Vagina (tissue), 2 donors: Measurements from ENCODE around the gene GADD45GIP1. TPM values are rescaled to one million over a fixed set of nuclear protein-coding genes. Genes with fewer than 3 reads are reported as not detected.

Experiments
- DNase-seq, 2 donors: peaks; one replicate each; pipeline ENCODE4 v3.0.0-alpha.2; 2017; ENCODE audit errors: extremely low spot score in 2 of 2
- H3K27ac ChIP-seq: fragments of 200-600 bp; sonication (generic); one replicate; pipeline ENCODE4 v1.5.1; 2019
- H3K27me3 ChIP-seq: fragments of 200-600 bp; sonication (generic); one replicate; pipeline ENCODE4 v1.5.1; 2019
- H3K36me3 ChIP-seq, 2 donors: fragments of 200-600 bp; sonication (generic); one replicate each; pipeline ENCODE4 v1.5.1; 2017 to 2019
- H3K4me1 ChIP-seq: fragments of 200-600 bp; sonication (generic); one replicate; pipeline ENCODE4 v1.5.1; 2019
- H3K4me3 ChIP-seq, 2 donors: fragments of 200-600 bp; sonication (generic); 1 replicate in 1 of 2; 2 replicates in 1 of 2; pipeline ENCODE4 v1.5.1; 2016 to 2019
- H3K9me3 ChIP-seq: fragments of 200-600 bp; sonication (generic); one replicate; pipeline ENCODE4 v1.5.1; 2019
- CTCF ChIP-seq, 3 experiments: fragments of 450-650 bp in 2 of 3; fragments of 200-600 bp in 1 of 3; sonication (generic) in 1 of 3; IDR thresholded peaks; one replicate each; pipeline ENCODE4 v1.5.1; 2017 to 2019; ENCODE audit warnings: antibody characterized with exemption in 3 of 3, mild to moderate bottlenecking in 2 of 3, moderate library complexity in 2 of 3
- POLR2A ChIP-seq, 2 donors: fragments of 450-650 bp; IDR thresholded peaks; one replicate each; pipeline ENCODE4 v1.6.1; 2017; ENCODE audit warnings: antibody characterized with exemption in 2 of 2, mild to moderate bottlenecking in 2 of 2, moderate library complexity in 2 of 2
- POLR2AphosphoS5 ChIP-seq, 2 donors: sonication (generic); formaldehyde crosslinking; IDR thresholded peaks; one replicate each; pipeline ENCODE4 v1.9.0; 2017; ENCODE audit warnings: antibody characterized with exemption in 2 of 2, mild to moderate bottlenecking in 2 of 2, low read depth in 1 of 2; ENCODE audit not compliant: insufficient read depth in 1 of 2
- intact Hi-C: fragments of 100-400 bp; cut with DNase I; formaldehyde crosslinking; loops from one replicate; pipeline ENCODE4 v1.15.1; 2023
- total RNA-seq: library from RNA; depleted of rRNA; stranded (reverse); fragments of >200 nt; gene quantifications from one replicate; pipeline ENCODE4 v1.2.3, GENCODE V29; 2016

Gene GADD45GIP1
- total RNA-seq, 1 donor from 2014 or later = 80.3 TPM

- H3K36me3 ChIP-seq = no peaks in the 10 kb centered on the region
- H3K27ac ChIP-seq = no peak overlapping the region
- no peak overlapping the region for H3K4me3 ChIP-seq
- DNase-seq = no peak
- H3K9me3 ChIP-seq = no peaks in the 10 kb centered on the region
- H3K4me1 ChIP-seq = no peaks in the 10 kb centered on the region
- intact Hi-C loops = no loop called here
- H3K27me3 ChIP-seq = no peaks in the 10 kb centered on the region
- TF ChIP-seq POLR2AphosphoS5 (IDR thresholded peaks at IDR 0.05; ENCODE audit: insufficient read depth in 1 of 2, low read depth in 1 of 2) = no peak
- TF ChIP-seq CTCF (IDR thresholded peaks at IDR 0.05) = no peak
- TF ChIP-seq POLR2A (IDR thresholded peaks at IDR 0.05) = no peak
Observed at GRCh38 chr19:12975221-12975741, 18.3 kb upstream of the GADD45GIP1 start.

- Histone ChIP-seq H3K27ac (no peak overlapping the region), H3K4me1 (peaks cover 2% of the 10 kb centered on the region), H3K27me3 (no peaks in the 10 kb centered on the region), H3K9me3 (no peaks in the 10 kb centered on the region), H3K36me3 (no peaks in the 10 kb centered on the region), H3K4me3 (no peak overlapping the region)
- DNase-seq = no peak
- TF ChIP-seq CTCF (IDR thresholded peaks at IDR 0.05) = no peak
- TF ChIP-seq POLR2AphosphoS5 (IDR thresholded peaks at IDR 0.05; ENCODE audit: insufficient read depth in 1 of 2, low read depth in 1 of 2) = no peak
- no peak for TF ChIP-seq POLR2A (IDR thresholded peaks at IDR 0.05)
- intact Hi-C loops = no loop called here
Observed at GRCh38 chr19:12974301-12975220, 17.5 kb upstream of the GADD45GIP1 start.

GRCh38 chr19:12973236-12973635 lies 16.2 kb upstream of the GADD45GIP1 start:
- Histone ChIP-seq H3K27me3 (no peaks in the 10 kb centered on the region), H3K27ac (no peak overlapping the region), H3K4me3 (no peak overlapping the region), H3K36me3 (no peaks in the 10 kb centered on the region), H3K4me1 (peaks cover 5% of the 10 kb centered on the region), H3K9me3 (no peaks in the 10 kb centered on the region)
- intact Hi-C loops = no loop called here
- no peak for DNase-seq
- no peak for TF ChIP-seq POLR2A (IDR thresholded peaks at IDR 0.05)
- TF ChIP-seq POLR2AphosphoS5 (IDR thresholded peaks at IDR 0.05; ENCODE audit: insufficient read depth in 1 of 2, low read depth in 1 of 2) = no peak
- TF ChIP-seq CTCF (IDR thresholded peaks at IDR 0.05) = no peak

DNA sequence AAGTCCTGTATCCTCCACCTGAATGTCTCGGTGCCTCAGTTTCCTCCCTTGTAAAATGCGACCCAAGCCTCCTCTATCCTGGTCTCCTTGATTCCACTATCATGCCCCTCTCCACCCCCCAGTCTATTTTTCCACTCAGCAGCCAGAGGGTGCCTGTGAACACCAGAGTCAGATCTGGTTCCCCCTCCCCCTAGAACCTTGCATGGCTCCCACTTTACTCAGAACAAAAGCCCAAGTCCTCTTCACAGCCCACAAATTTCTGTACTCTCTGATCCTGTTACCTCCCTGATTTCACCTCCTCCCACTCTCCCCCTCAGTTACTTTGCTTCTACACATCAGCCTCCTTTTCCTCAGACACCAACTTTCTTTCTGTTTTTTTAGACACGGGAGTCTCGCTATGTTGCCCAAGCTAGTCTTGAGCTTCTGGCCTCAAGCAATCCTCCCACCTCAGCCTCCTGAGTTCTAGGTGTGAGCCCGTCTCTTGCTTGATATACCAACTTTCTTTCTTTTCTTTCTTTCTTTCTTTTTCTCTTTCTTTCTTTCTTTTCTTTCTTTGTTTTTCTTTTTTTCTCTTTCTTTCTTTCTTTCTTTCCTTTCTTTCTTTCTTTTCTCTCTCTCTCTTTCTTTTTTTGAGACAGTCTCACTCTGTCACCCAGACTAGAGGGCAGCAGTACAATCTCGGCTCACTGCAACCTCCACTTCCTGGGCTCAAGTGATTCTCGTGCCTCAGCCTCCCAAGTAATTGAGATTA lies 13.2 kb upstream of the GADD45GIP1 start:
- no peak overlapping the region for H3K4me3 ChIP-seq
- H3K27me3 ChIP-seq = no peaks in the 10 kb centered on the region
- intact Hi-C loops = no loop called here
- no peak for TF ChIP-seq POLR2A (IDR thresholded peaks at IDR 0.05)
- no peak for TF ChIP-seq POLR2AphosphoS5 (IDR thresholded peaks at IDR 0.05; ENCODE audit: insufficient read depth in 1 of 2, low read depth in 1 of 2)
- no peak for TF ChIP-seq CTCF (IDR thresholded peaks at IDR 0.05)
- H3K4me1 ChIP-seq = peaks cover 5% of the 10 kb centered on the region
- no peak for DNase-seq
- H3K36me3 ChIP-seq = no peaks in the 10 kb centered on the region
- no peaks in the 10 kb centered on the region for H3K9me3 ChIP-seq
- H3K27ac ChIP-seq = no peak overlapping the region
